Esophagus (tissue), 2 donors: ENCODE measurements around the gene UQCRH. TPM values are rescaled to one million over a fixed set of nuclear protein-coding genes. Genes with fewer than 3 reads are reported as not detected.
A peak's percentile ranks its signal among the peaks of the same experiment; 100 is the strongest.
"Not testable (repeated sequence)": the region's sequence is repeated elsewhere in the genome, so short reads cannot be mapped to it uniquely, and the experiment has no call there.

Source experiments
- H3K27ac ChIP-seq, 2 donors: one replicate each; pipeline ENCODE4 v1.5.1; 2013; ENCODE audit warnings: low read depth in 2 of 2, mild to moderate bottlenecking in 2 of 2, inconsistent platforms in 1 of 2, low read length in 1 of 2, moderate library complexity in 1 of 2
- H3K27me3 ChIP-seq, 2 donors: one replicate each; pipeline ENCODE4 v1.6.1; 2013; ENCODE audit warnings: low read length in 2 of 2, control low read depth in 1 of 2, mild to moderate bottlenecking in 1 of 2; ENCODE audit not compliant: insufficient read depth in 2 of 2, control insufficient read depth in 1 of 2
- H3K36me3 ChIP-seq, 2 donors: one replicate each; pipeline ENCODE4 v1.6.1; 2013; ENCODE audit warnings: low read length in 1 of 2; ENCODE audit not compliant: control insufficient read depth in 2 of 2, insufficient read depth in 2 of 2
- H3K4me1 ChIP-seq, 2 donors: one replicate each; pipeline ENCODE4 v1.6.1; 2013; ENCODE audit warnings: low read length in 1 of 2; ENCODE audit not compliant: control insufficient read depth in 2 of 2, insufficient read depth in 2 of 2
- H3K4me3 ChIP-seq, 2 donors: one replicate each; pipeline ENCODE4 v1.5.1; 2013; ENCODE audit warnings: low read length in 2 of 2, mild to moderate bottlenecking in 2 of 2, low read depth in 1 of 2, moderate library complexity in 1 of 2
- H3K9me3 ChIP-seq, 2 donors: one replicate each; pipeline ENCODE4 v1.6.1; 2013; ENCODE audit warnings: mild to moderate bottlenecking in 2 of 2, low read depth in 1 of 2, low read length in 1 of 2, moderate library complexity in 1 of 2; ENCODE audit not compliant: control insufficient read depth in 2 of 2, insufficient read depth in 1 of 2
- whole genome bisulfite sequencing, 2 donors: extraction: QIAGEN DNeasy Blood & Tissue Kit; methylation state at CpG; one replicate each; pipeline ENCODE4 v1.1.7; 2013; 5-methylcytosine and 5-hydroxymethylcytosine counted together
- polyA plus RNA-seq, 2 donors: library from polyadenylated mRNA; stranded (reverse); fragments of 200-250 nt; gene quantifications; one replicate each; pipeline ENCODE4 v1.2.3, GENCODE V29; 2013
- donor health status: healthy with polysubstance abuse.
- donor health status: Bipolar disorder and iron deficiency.

Gene UQCRH
- polyA plus RNA-seq, 2 donors, result 393 to 498 TPM

- Histone ChIP-seq H3K27me3 (no peaks in the 10 kb centered on the region), H3K36me3 (peaks cover 8 to 17% of the 10 kb centered on the region in 2 donors), H3K4me1 (no peaks in the 10 kb centered on the region), H3K9me3 (no peaks in the 10 kb centered on the region), H3K27ac (no peak overlapping the region), H3K4me3 (no peak overlapping the region)
- 97% methylated on average over 4 of the region's 4 CpGs for WGBS, 2 donors
These were observed 6.8 kb downstream of the UQCRH start for GRCh38 chr1:46310321-46310720.

DNA sequence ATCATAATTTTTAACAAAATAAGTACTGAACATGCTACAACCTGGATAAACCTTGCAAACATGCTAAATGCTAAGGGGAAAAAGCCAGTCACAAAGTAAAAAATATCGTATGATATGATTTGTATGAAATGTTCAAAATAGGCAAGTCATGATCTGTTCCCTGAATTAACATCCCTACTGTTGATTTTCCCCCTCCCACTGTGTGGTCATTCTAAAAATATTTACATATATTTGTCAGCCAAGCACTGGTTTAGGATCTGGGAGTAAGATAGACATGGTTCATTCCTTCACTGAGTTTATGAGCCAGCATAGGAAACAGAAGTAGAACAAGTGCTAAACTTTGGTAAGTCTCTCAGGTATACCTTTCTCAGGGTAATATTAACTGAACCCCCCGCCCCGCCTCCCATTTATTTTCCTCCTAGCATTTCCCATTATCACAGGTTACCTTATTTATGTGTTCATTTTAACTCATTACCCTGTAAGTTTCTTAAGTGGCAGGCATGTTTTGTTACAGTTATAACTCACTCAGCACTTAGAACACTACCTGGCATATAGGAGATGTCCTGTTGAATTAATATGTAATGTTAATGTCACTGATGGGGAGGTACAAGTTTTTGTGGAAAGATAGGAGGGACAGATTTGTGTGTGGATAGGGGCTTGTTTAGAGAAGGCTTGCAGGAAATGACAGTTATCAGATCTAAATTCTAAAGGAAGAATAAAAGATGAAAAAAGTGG is 12.3 kb downstream of the UQCRH start:
- Histone ChIP-seq H3K27me3 (no peaks in the 10 kb centered on the region), H3K4me1 (no peaks in the 10 kb centered on the region), H3K36me3 (peaks cover 6 to 10% of the 10 kb centered on the region in 2 donors), H3K4me3 (no peak overlapping the region), H3K27ac (no peak overlapping the region), H3K9me3 (no peaks in the 10 kb centered on the region)
- WGBS, 2 donors, result 84 to 87% methylated on average over 3 of the region's 3 CpGs

DNA sequence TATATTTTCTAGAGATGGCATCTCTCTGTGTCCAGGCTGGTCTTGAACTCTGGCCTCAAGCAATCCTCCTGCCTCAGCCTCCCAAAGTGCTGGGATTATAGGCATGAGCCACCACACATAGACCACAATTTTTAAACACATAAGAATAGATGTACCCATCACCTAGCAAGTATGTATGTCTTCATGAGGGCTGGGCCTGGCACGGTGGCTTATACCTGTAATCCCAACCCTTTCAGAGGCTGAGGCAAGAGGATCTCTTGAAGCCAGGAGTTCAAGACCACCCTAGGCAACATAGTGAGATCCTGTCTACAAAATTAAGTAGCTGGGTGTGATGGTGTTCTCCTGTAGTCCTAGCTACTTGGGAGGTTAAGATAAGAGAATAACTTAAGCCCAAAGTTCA is 13.8 kb downstream of the UQCRH start:
- WGBS, 2 donors, result 94 to 97% methylated on average over 1 of the region's 1 CpG
- Histone ChIP-seq H3K27ac (no peak overlapping the region), H3K27me3 (no peaks in the 10 kb centered on the region), H3K36me3 (peaks cover 6 to 7% of the 10 kb centered on the region in 2 donors), H3K4me1 (no peaks in the 10 kb centered on the region), H3K9me3 (no peaks in the 10 kb centered on the region), H3K4me3 (no peak overlapping the region)

- not testable (repeated sequence) for H3K27me3 ChIP-seq, H3K4me1 ChIP-seq, H3K27ac ChIP-seq, H3K4me3 ChIP-seq, H3K36me3 ChIP-seq, H3K9me3 ChIP-seq
- 91 to 92% methylated on average over 6 of the region's 6 CpGs for WGBS, 2 donors
These were observed 15.8 kb downstream of the UQCRH start for GRCh38 chr1:46319301-46319700.

GRCh38 chr1:46319960-46320914 is 16.7 kb downstream of the UQCRH start:
- H3K27ac ChIP-seq, H3K36me3 ChIP-seq, H3K4me1 ChIP-seq, H3K9me3 ChIP-seq, H3K27me3 ChIP-seq, H3K4me3 ChIP-seq: not testable (repeated sequence)
- WGBS, 2 donors, result 80 to 82% methylated on average over 10 to 12 of the region's 13 CpGs

GRCh38 chr1:46322191-46322590 is 18.7 kb downstream of the UQCRH start:
- 88 to 90% methylated on average over 6 of the region's 6 CpGs for whole genome bisulfite sequencing, 2 donors
- H3K27ac ChIP-seq, H3K27me3 ChIP-seq, H3K36me3 ChIP-seq, H3K4me3 ChIP-seq, H3K9me3 ChIP-seq, H3K4me1 ChIP-seq: not testable (repeated sequence)

GRCh38 chr1:46325285-46326076 is 22.0 kb downstream of the UQCRH start:
- H3K4me1 ChIP-seq, H3K36me3 ChIP-seq, H3K27me3 ChIP-seq, H3K4me3 ChIP-seq, H3K9me3 ChIP-seq: not testable (repeated sequence)
- H3K27ac ChIP-seq, result peak overlapping the region in 1 of 2 donors; percentile 13
- WGBS, 2 donors, result 74 to 78% methylated on average over 11 of the region's 11 CpGs

DNA sequence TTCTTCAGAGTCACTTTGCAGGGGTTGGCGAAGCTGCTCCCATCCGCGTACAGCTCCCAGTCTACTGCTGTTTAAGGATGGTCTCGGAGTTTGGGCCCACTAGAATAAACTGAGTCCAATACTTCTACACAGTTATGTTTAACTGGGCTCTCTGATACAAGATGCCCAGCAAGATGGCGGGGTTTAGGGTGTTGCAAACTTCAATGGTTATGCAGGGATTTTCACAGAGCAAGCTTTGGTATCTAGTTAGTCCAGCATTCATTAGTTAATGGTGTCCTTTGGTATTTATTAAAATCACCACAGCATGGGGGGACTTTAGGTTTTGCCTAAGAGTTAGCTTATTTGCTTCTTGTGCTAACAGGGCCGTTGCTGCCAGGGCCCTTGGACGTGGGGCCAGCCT is 24.7 kb downstream of the UQCRH start:
- not testable (repeated sequence) for H3K4me3 ChIP-seq, H3K36me3 ChIP-seq, H3K4me1 ChIP-seq, H3K27me3 ChIP-seq, H3K9me3 ChIP-seq, H3K27ac ChIP-seq
- WGBS, 2 donors, result 93 to 95% methylated on average over 7 of the region's 7 CpGs

GRCh38 chr1:46329807-46330206 is 26.3 kb downstream of the UQCRH start:
- H3K4me3 ChIP-seq, H3K27ac ChIP-seq, H3K9me3 ChIP-seq, H3K36me3 ChIP-seq, H3K27me3 ChIP-seq, H3K4me1 ChIP-seq: not testable (repeated sequence)
- WGBS, 2 donors, result 73 to 74% methylated on average over 5 to 6 of the region's 7 CpGs
